Measurements from ENCODE around the gene PERM1. TPM values are rescaled to one million over a fixed set of nuclear protein-coding genes. Genes with fewer than 3 reads are reported as not detected.

PERM1 gene
- total and polyA plus RNA-seq, 9 of the 15 experiments (the other 6 are each of a cell fraction or from before 2014, with no cell fraction given) = not detected

DNA sequence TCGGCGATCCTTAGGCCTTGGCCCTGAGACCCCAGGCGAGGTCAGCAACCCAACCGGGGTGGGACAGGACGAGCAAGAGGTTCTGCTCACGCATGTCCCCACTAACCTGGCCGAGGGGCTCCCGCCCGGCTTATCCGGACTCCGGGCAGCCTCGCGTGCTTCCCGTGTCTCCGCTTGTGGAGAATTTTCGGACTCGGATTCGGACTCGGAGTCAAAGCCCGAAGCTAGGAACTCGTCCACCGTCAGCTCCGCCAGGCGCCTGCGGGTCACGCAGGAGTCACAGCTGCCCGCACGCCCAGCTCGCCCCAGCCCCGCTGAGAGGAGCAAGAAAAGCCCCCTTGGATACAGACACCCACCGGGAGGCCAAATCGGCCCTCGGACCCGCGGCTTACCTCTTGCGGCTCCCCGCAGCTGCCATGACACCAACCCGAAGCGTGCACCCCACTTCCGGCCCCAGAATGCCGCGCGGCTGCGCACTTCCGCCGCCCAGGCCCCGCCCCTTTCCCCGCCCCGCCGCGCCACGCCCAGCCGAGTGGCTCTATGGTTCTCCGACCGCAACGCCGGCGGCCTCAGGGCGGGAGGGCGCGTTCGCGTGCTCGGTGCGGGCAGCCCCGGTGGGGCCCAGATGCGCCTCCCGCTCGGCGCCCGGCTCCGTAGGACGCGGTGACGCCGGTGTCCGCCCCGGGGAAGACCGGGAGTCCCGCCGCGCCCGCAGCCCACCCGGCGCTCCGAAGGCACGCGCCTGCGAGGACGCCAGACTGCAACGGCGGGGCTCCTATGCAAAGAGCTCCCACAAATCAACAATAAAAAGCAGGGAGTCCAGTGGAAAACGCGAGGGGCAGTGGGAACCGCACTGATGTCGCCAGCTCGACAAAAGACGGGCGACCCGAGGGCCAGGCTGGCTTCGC, 22.8 kb downstream of the PERM1 start, which contains the start of gene NOC2L (continued):
- TF ChIP-seq, protein P1, sequence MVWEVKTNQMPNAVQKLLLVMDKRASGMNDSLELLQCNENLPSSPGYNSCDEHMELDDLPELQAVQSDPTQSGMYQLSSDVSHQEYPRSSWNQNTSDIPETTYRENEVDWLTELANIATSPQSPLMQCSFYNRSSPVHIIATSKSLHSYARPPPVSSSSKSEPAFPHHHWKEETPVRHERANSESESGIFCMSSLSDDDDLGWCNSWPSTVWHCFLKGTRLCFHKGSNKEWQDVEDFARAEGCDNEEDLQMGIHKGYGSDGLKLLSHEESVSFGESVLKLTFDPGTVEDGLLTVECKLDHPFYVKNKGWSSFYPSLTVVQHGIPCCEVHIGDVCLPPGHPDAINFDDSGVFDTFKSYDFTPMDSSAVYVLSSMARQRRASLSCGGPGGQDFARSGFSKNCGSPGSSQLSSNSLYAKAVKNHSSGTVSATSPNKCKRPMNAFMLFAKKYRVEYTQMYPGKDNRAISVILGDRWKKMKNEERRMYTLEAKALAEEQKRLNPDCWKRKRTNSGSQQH (CRISPR knock-in tag; IDR thresholded peaks at IDR 0.05) = peak; percentile 76
- no peak for TF ChIP-seq SOX6 (IDR thresholded peaks at IDR 0.05)
- no peak for TF ChIP-seq TBL1XR1 (IDR thresholded peaks at IDR 0.05; ENCODE audit: low read length in 2 of 2)
- TF ChIP-seq, protein P2, sequence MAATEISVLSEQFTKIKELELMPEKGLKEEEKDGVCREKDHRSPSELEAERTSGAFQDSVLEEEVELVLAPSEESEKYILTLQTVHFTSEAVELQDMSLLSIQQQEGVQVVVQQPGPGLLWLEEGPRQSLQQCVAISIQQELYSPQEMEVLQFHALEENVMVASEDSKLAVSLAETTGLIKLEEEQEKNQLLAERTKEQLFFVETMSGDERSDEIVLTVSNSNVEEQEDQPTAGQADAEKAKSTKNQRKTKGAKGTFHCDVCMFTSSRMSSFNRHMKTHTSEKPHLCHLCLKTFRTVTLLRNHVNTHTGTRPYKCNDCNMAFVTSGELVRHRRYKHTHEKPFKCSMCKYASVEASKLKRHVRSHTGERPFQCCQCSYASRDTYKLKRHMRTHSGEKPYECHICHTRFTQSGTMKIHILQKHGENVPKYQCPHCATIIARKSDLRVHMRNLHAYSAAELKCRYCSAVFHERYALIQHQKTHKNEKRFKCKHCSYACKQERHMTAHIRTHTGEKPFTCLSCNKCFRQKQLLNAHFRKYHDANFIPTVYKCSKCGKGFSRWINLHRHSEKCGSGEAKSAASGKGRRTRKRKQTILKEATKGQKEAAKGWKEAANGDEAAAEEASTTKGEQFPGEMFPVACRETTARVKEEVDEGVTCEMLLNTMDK (IDR thresholded peaks at IDR 0.05; ENCODE audit: borderline replicate concordance, insufficient read depth, low read depth, low read length, poor library complexity, severe bottlenecking) = no peak
- no peak for TF ChIP-seq ZKSCAN8 (CRISPR knock-in tag; IDR thresholded peaks at IDR 0.05)
- TF ChIP-seq, protein P3, sequence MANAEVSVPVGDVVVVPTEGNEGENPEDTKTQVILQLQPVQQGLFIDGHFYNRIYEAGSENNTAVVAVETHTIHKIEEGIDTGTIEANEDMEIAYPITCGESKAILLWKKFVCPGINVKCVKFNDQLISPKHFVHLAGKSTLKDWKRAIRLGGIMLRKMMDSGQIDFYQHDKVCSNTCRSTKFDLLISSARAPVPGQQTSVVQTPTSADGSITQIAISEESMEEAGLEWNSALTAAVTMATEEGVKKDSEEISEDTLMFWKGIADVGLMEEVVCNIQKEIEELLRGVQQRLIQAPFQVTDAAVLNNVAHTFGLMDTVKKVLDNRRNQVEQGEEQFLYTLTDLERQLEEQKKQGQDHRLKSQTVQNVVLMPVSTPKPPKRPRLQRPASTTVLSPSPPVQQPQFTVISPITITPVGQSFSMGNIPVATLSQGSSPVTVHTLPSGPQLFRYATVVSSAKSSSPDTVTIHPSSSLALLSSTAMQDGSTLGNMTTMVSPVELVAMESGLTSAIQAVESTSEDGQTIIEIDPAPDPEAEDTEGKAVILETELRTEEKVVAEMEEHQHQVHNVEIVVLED (CRISPR knock-in tag; IDR thresholded peaks at IDR 0.05) = 0 out of 2 replicates have a peak, but pooled peaks have one; percentile 40
- peak; percentile 64; the same call in 1 of the 2 replicates for TF ChIP-seq TAF7 (tag; IDR thresholded peaks at IDR 0.05)
- TF ChIP-seq KAT2B (IDR thresholded peaks at IDR 0.05; ENCODE audit: low read depth, low read length) = no peak
- no peak for TF ChIP-seq TRIM28 (IDR thresholded peaks at IDR 0.05)
- no peak for TF ChIP-seq ZNF551 (CRISPR knock-in tag; IDR thresholded peaks at IDR 0.05)
- TF ChIP-seq, protein P4, sequence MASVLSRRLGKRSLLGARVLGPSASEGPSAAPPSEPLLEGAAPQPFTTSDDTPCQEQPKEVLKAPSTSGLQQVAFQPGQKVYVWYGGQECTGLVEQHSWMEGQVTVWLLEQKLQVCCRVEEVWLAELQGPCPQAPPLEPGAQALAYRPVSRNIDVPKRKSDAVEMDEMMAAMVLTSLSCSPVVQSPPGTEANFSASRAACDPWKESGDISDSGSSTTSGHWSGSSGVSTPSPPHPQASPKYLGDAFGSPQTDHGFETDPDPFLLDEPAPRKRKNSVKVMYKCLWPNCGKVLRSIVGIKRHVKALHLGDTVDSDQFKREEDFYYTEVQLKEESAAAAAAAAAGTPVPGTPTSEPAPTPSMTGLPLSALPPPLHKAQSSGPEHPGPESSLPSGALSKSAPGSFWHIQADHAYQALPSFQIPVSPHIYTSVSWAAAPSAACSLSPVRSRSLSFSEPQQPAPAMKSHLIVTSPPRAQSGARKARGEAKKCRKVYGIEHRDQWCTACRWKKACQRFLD (CRISPR knock-in tag; IDR thresholded peaks at IDR 0.05) = no peak

Measured in K562 (cell line).